ENCODE data around the gene CEBPB.

CEBPB gene

GRCh38 chr20:50230871-50231560 lies 40.4 kb downstream of the CEBPB start:
- no peak for DNase-seq

GRCh38 chr20:50231854-50232253 lies 41.2 kb downstream of the CEBPB start:
- DNase-seq = no peak

GRCh38 chr20:50232651-50233324 lies 42.2 kb downstream of the CEBPB start:
- DNase-seq = no peak

GRCh38 chr20:50233325-50234212 lies 42.9 kb downstream of the CEBPB start:
- DNase-seq = no peak

- DNase-seq = no peak
Observed at GRCh38 chr20:50234288-50234687, 43.7 kb downstream of the CEBPB start.

- DNase-seq = peak; percentile 30
Observed at GRCh38 chr20:50237349-50237748, 46.7 kb downstream of the CEBPB start.

- no peak for DNase-seq
Observed at GRCh38 chr20:50238081-50238800, 47.6 kb downstream of the CEBPB start.

- DNase-seq = no peak
Observed at GRCh38 chr20:50240092-50240491, 49.5 kb downstream of the CEBPB start.

GRCh38 chr20:50242178-50242514 lies 51.5 kb downstream of the CEBPB start:
- DNase-seq = no peak
